Inflammatory macrophage treated with lipopolysaccharide for 4 hours (primary cell): ENCODE results near the gene PLCD3.

Source experiments
- DNase-seq: peaks from one replicate; pipeline ENCODE4 v3.0.0-alpha.2; 2020

Gene PLCD3

GRCh38 chr17:45132320-45132571 lies at the start of gene PLCD3:
Gene PLCD3 (minus strand): TSS chr17:45132515. CDS start chr17:45132410, 105 bp downstream.
- DNase-seq = no peak

- no peak for DNase-seq
Measured at GRCh38 chr17:45177563-45177962, 45.2 kb upstream of the PLCD3 start.

GRCh38 chr17:45175759-45176115 lies 43.4 kb upstream of the PLCD3 start:
- no peak for DNase-seq

- peak; percentile 42 for DNase-seq
Measured at GRCh38 chr17:45172541-45173286, 40.4 kb upstream of the PLCD3 start.

GRCh38 chr17:45172232-45172540 lies 39.9 kb upstream of the PLCD3 start:
- DNase-seq = no peak

- DNase-seq = peak; percentile 48
Measured at GRCh38 chr17:45171338-45172231, 39.3 kb upstream of the PLCD3 start.

GRCh38 chr17:45170931-45171337 lies 38.6 kb upstream of the PLCD3 start:
- DNase-seq = peak; percentile 84

GRCh38 chr17:45170280-45170930 lies 38.1 kb upstream of the PLCD3 start:
- DNase-seq = no peak

GRCh38 chr17:45168991-45169752 lies 36.9 kb upstream of the PLCD3 start:
- DNase-seq = no peak

GRCh38 chr17:45164734-45165269 lies 32.5 kb upstream of the PLCD3 start:
- no peak for DNase-seq

GRCh38 chr17:45162025-45162687 lies 29.8 kb upstream of the PLCD3 start:
- DNase-seq = no peak

- DNase-seq = peak; percentile 100
Measured at GRCh38 chr17:45161288-45162024, 29.1 kb upstream of the PLCD3 start, which contains the start of gene HEXIM2. Gene HEXIM2 (plus strand): TSS chr17:45161875. CDS start chr17:45162794, 919 bp downstream.

- peak; percentile 59 for DNase-seq
Measured at GRCh38 chr17:45160447-45161287, 28.4 kb upstream of the PLCD3 start.

GRCh38 chr17:45156242-45156641 lies 23.9 kb upstream of the PLCD3 start:
- DNase-seq = no peak

- DNase-seq = no peak
Measured at GRCh38 chr17:45155483-45155882, 23.2 kb upstream of the PLCD3 start.

- DNase-seq = no peak
Measured at GRCh38 chr17:45155029-45155428, 22.7 kb upstream of the PLCD3 start.

GRCh38 chr17:45150911-45151809 lies 18.8 kb upstream of the PLCD3 start:
- DNase-seq = peak; percentile 51

GRCh38 chr17:45149669-45150664 lies 17.7 kb upstream of the PLCD3 start:
- DNase-seq = peak; percentile 52
